Sigmoid colon (tissue), 4 donors: ENCODE results near the gene PRXL2C.

Experiments
- CTCF ChIP-seq, 4 experiments: fragments of 450-650 bp in 3 of 4; fragments of 200-600 bp in 1 of 4; IDR thresholded peaks; one replicate each; pipeline ENCODE4 v1.5.1; 2016 to 2019; ENCODE audit warnings: antibody characterized with exemption in 4 of 4, mild to moderate bottlenecking in 3 of 4, moderate library complexity in 2 of 4
- EP300 ChIP-seq, 4 donors: sonication (generic); formaldehyde crosslinking; IDR thresholded peaks; one replicate each; pipeline ENCODE4 v1.6.1; 2017; ENCODE audit warnings: antibody characterized with exemption in 4 of 4
- POLR2A ChIP-seq, 2 donors: fragments of 450-650 bp; IDR thresholded peaks; one replicate each; pipeline ENCODE4 v1.6.1; 2016; ENCODE audit warnings: antibody characterized with exemption in 2 of 2, mild to moderate bottlenecking in 2 of 2, moderate library complexity in 2 of 2

- TF ChIP-seq CTCF (IDR thresholded peaks at IDR 0.05) (no peak), EP300 (IDR thresholded peaks at IDR 0.05) (no peak), POLR2A (IDR thresholded peaks at IDR 0.05) (no peak)
These were observed 38.2 kb downstream of the PRXL2C start for GRCh38 chr9:96616817-96617438.
